Astrocyte (in vitro differentiated cells and primary cell): ENCODE data around the gene CDC42BPA. TPM values are rescaled to one million over a fixed set of nuclear protein-coding genes. Genes with fewer than 3 reads are reported as not detected.
A peak's percentile ranks its signal among the peaks of the same experiment; 100 is the strongest.

Experiments used
- DNase-seq: peaks from one replicate; pipeline ENCODE4 v3.0.0-alpha.2; 2010; ENCODE audit warnings: low read depth
- FAIRE-seq: peaks from 2 replicates; lab custom pipeline; 2011; peaks lifted over from hg19 to GRCh38; lab: Jason Lieb, UNC
- H2AFZ ChIP-seq: 2 replicates; pipeline ENCODE4 v1.6.0; 2012; ENCODE audit warnings: low read depth, low read length, inconsistent platforms
- H3K27ac ChIP-seq: 2 replicates; pipeline ENCODE4 v1.5.1; 2011; ENCODE audit warnings: low read depth, low read length, inconsistent platforms
- H3K27me3 ChIP-seq: 2 replicates; pipeline ENCODE4 v1.6.0; 2011; ENCODE audit warnings: low read length, inconsistent platforms; ENCODE audit not compliant: insufficient read depth
- H3K36me3 ChIP-seq: 2 replicates; pipeline ENCODE4 v1.5.1; 2011; ENCODE audit warnings: low read length, inconsistent platforms; ENCODE audit not compliant: insufficient read depth
- H3K4me1 ChIP-seq: 2 replicates; pipeline ENCODE4 v1.5.1; 2011; ENCODE audit warnings: low read length, inconsistent platforms; ENCODE audit not compliant: insufficient read depth
- H3K4me2 ChIP-seq: 2 replicates; pipeline ENCODE4 v1.6.0; 2012; ENCODE audit warnings: low read length, inconsistent platforms
- H3K4me3 ChIP-seq: 2 replicates; pipeline ENCODE4 v1.5.1; 2011; ENCODE audit warnings: low read depth, mild to moderate bottlenecking, low read length, inconsistent platforms; ENCODE audit not compliant: insufficient read depth
- H3K79me2 ChIP-seq: 2 replicates; pipeline ENCODE4 v1.6.0; 2012; ENCODE audit warnings: mild to moderate bottlenecking, low read length, inconsistent platforms; ENCODE audit not compliant: insufficient read depth
- H3K9ac ChIP-seq: 2 replicates; pipeline ENCODE4 v1.6.0; 2012; ENCODE audit warnings: mild to moderate bottlenecking, low read length, inconsistent platforms
- H3K9me3 ChIP-seq: 2 replicates; pipeline ENCODE4 v1.5.1; 2012; ENCODE audit warnings: low read depth, mild to moderate bottlenecking, low read length, inconsistent platforms; ENCODE audit not compliant: insufficient read depth
- H4K20me1 ChIP-seq: 2 replicates; pipeline ENCODE4 v1.6.0; 2012; ENCODE audit warnings: low read length, inconsistent platforms; ENCODE audit not compliant: insufficient read depth
- H3K27ac Mint-ChIP-seq: one replicate; pipeline ENCODE4 v1.8.0; 2021; ENCODE audit warnings: mild to moderate bottlenecking, mixed read lengths; ENCODE audit not compliant: unreplicated experiment
- H3K27me3 Mint-ChIP-seq: one replicate; pipeline ENCODE4 v1.8.0; 2021; ENCODE audit warnings: low read depth, mixed read lengths; ENCODE audit not compliant: unreplicated experiment
- H3K36me3 Mint-ChIP-seq: one replicate; pipeline ENCODE4 v1.8.0; 2021; ENCODE audit warnings: low read depth, mixed read lengths; ENCODE audit not compliant: unreplicated experiment
- H3K4me1 Mint-ChIP-seq: one replicate; pipeline ENCODE4 v1.8.0; 2021; ENCODE audit warnings: low read depth, mixed read lengths; ENCODE audit not compliant: unreplicated experiment
- H3K4me3 Mint-ChIP-seq: one replicate; pipeline ENCODE4 v1.8.0; 2021; ENCODE audit warnings: mild to moderate bottlenecking, moderate library complexity, mixed read lengths; ENCODE audit not compliant: unreplicated experiment
- H3K9me3 Mint-ChIP-seq: one replicate; pipeline ENCODE4 v1.8.0; 2021; ENCODE audit warnings: mild to moderate bottlenecking, mixed read lengths; ENCODE audit not compliant: unreplicated experiment
- CTCF ChIP-seq: IDR thresholded peaks from 2 replicates; pipeline ENCODE4 v1.5.1; 2011; ENCODE audit warnings: low read depth, mild to moderate bottlenecking, inconsistent platforms, low read length, moderate library complexity; ENCODE audit not compliant: insufficient read depth
- EZH2 ChIP-seq: IDR thresholded peaks from 2 replicates; pipeline ENCODE4 v1.6.1; 2012; ENCODE audit warnings: mild to moderate bottlenecking, low read length, inconsistent platforms; ENCODE audit not compliant: insufficient read depth
- total RNA-seq: library from RNA; stranded (reverse); gene quantifications from 2 replicates; pipeline ENCODE4 v1.2.1, GENCODE V29; 2021

Gene CDC42BPA
- total RNA-seq, 1 donor from 2014 or later = 34.5 TPM

GRCh38 chr1:226940806-226941067 lies 377.6 kb downstream of the CDC42BPA start:
- Mint-ChIP-seq H3K27me3 (peaks cover 6% of the 10 kb centered on the region), H3K27ac (no peak overlapping the region), H3K9me3 (peaks cover 3% of the 10 kb centered on the region), H3K4me1 (peaks cover 5% of the 10 kb centered on the region), H3K4me3 (peak overlapping the region; percentile 80), H3K36me3 (peaks cover 2% of the 10 kb centered on the region)
- peak overlapping the region; percentile 56 for H3K9ac ChIP-seq
- no peak for TF ChIP-seq CTCF
- no peak for TF ChIP-seq EZH2
- no peaks in the 10 kb centered on the region for H3K36me3 ChIP-seq
- peak overlapping the region; percentile 97 for H2AFZ ChIP-seq
- peak overlapping the region; percentile 94 for H3K4me2 ChIP-seq
- H3K79me2 ChIP-seq = no peaks in the 10 kb centered on the region
- DNase-seq (no peak), FAIRE-seq (no peak)
- peaks cover 2% of the 10 kb centered on the region for H3K27me3 ChIP-seq
- no peaks in the 10 kb centered on the region for H3K9me3 ChIP-seq
- H3K4me1 ChIP-seq = peaks cover 11% of the 10 kb centered on the region
- no peak overlapping the region for H3K27ac ChIP-seq
- H4K20me1 ChIP-seq = no peaks in the 10 kb centered on the region
- peak overlapping the region; percentile 71 for H3K4me3 ChIP-seq

- Histone ChIP-seq H3K27ac (peak within 1 kb of the TSS; percentile 77), H3K4me1 (peaks cover 11% of the 10 kb centered on the region), H3K4me3 (peak within 1 kb of the TSS; percentile 71), H2AFZ (peak within 1 kb of the TSS; percentile 97), H3K79me2 (no peaks in the 10 kb centered on the region), H3K36me3 (no peaks in the 10 kb centered on the region), H3K4me2 (peak within 1 kb of the TSS; percentile 94), H4K20me1 (no peaks in the 10 kb centered on the region), H3K9me3 (no peaks in the 10 kb centered on the region), H3K9ac (peak within 1 kb of the TSS; percentile 82), H3K27me3 (peaks cover 2% of the 10 kb centered on the region)
- Mint-ChIP-seq H3K4me3 (peak within 1 kb of the TSS; percentile 80), H3K27me3 (peaks cover 6% of the 10 kb centered on the region), H3K36me3 (peaks cover 2% of the 10 kb centered on the region), H3K4me1 (peaks cover 5% of the 10 kb centered on the region), H3K27ac (peak within 1 kb of the TSS; percentile 77), H3K9me3 (peaks cover 3% of the 10 kb centered on the region)
- peak; percentile 54 for FAIRE-seq
- DNase-seq = peak; percentile 99
- no peak for TF ChIP-seq EZH2
- TF ChIP-seq CTCF = no peak
Measured at GRCh38 chr1:226940029-226940805, 378.1 kb downstream of the CDC42BPA start, which contains the start of gene COQ8A. Gene COQ8A (plus strand): TSS chr1:226940294. CDS start chr1:226961386, 21,092 bp downstream.

Other genes with a start within 250 kb of the CDC42BPA start
- 4.7 and 5.4 TPM in 2 replicates for gene ZNF678, start 245.1 kb upstream of the CDC42BPA start, total RNA-seq